Neural cell (in vitro differentiated cells): ENCODE data around the gene CNNM3. TPM values are rescaled to one million over a fixed set of nuclear protein-coding genes. Genes with fewer than 3 reads are reported as not detected.

Source experiments
- H2AFZ ChIP-seq: fragments of 200-600, 300-800 bp; sonication (generic), shearing (Covaris generic); 2 replicates; pipeline ENCODE4 v1.6.0; 2014; ENCODE audit warnings: low read depth, mild to moderate bottlenecking, antibody characterized with exemption, low read length, moderate library complexity
- H3F3A ChIP-seq: fragments of 200-600 bp; shearing (Covaris generic); 2 replicates; pipeline ENCODE4 v1.6.1; 2016; ENCODE audit warnings: mild to moderate bottlenecking, moderate library complexity, mixed read lengths, antibody characterized with exemption, low read length; ENCODE audit not compliant: insufficient read depth, poor library complexity, severe bottlenecking
- H3K27ac ChIP-seq: fragments of 200-600, 300-800 bp; sonication (generic), shearing (Covaris generic); 2 replicates; pipeline ENCODE4 v1.5.1; 2014; ENCODE audit warnings: mild to moderate bottlenecking, low read length, moderate library complexity
- H3K27me3 ChIP-seq: fragments of 300-800, 200-600 bp; sonication (generic), shearing (Covaris generic); 2 replicates; pipeline ENCODE4 v1.6.0; 2014; ENCODE audit warnings: mild to moderate bottlenecking, low read depth, low read length, moderate library complexity; ENCODE audit not compliant: insufficient read depth
- H3K36me3 ChIP-seq: fragments of 300-800, 200-600 bp; sonication (generic), shearing (Covaris generic); 2 replicates; pipeline ENCODE4 v1.5.1; 2014; ENCODE audit warnings: mild to moderate bottlenecking, antibody characterized with exemption, low read length, moderate library complexity; ENCODE audit not compliant: insufficient read depth
- H3K4me2 ChIP-seq: fragments of 300-800, 200-600 bp; sonication (generic), shearing (Covaris generic); 2 replicates; pipeline ENCODE4 v1.6.0; 2014; ENCODE audit warnings: mild to moderate bottlenecking, low read length
- H3K4me3 ChIP-seq: fragments of 300-800, 200-600 bp; sonication (generic), shearing (Covaris generic); 2 replicates; pipeline ENCODE4 v1.5.1; 2014; ENCODE audit warnings: mild to moderate bottlenecking, low read length, moderate library complexity
- H3K79me2 ChIP-seq: fragments of 200-600 bp; shearing (Covaris generic); replicated peaks from 2 replicates; pipeline ENCODE4 v1.6.0; 2014; ENCODE audit warnings: mild to moderate bottlenecking, low read length, moderate library complexity; ENCODE audit not compliant: insufficient read depth
- H3K9ac ChIP-seq: fragments of 300-800, 200-600 bp; sonication (generic), shearing (Covaris generic); 2 replicates; pipeline ENCODE4 v1.6.1; 2016; ENCODE audit warnings: mild to moderate bottlenecking, low read length, mixed read lengths
- H3K9me2 ChIP-seq: fragments of 200-600 bp; shearing (Covaris generic); 2 replicates; pipeline ENCODE4 v1.6.1; 2016; ENCODE audit warnings: mild to moderate bottlenecking, low read length, mixed read lengths; ENCODE audit not compliant: insufficient read depth
- H3K9me3 ChIP-seq: fragments of 200-600, 300-800 bp; sonication (generic), shearing (Covaris generic); 2 replicates; pipeline ENCODE4 v1.6.1; 2016; ENCODE audit warnings: mild to moderate bottlenecking, mixed run types, low read length, moderate library complexity, mixed read lengths
- H4K20me1 ChIP-seq: fragments of 200-600 bp; shearing (Covaris generic); 2 replicates; pipeline ENCODE4 v1.6.1; 2016; ENCODE audit warnings: mild to moderate bottlenecking, mixed run types; ENCODE audit not compliant: insufficient read depth
- CTCF ChIP-seq: fragments of 450-650 bp; IDR thresholded peaks from 2 replicates; pipeline ENCODE4 v1.5.1; 2014; ENCODE audit warnings: antibody characterized with exemption, mild to moderate bottlenecking, moderate library complexity; ENCODE audit not compliant: poor library complexity, severe bottlenecking
- EP300 ChIP-seq: fragments of 450-650 bp; conservative IDR thresholded peaks from 2 replicates; pipeline ENCODE4 v1.6.1; 2014; ENCODE audit warnings: antibody characterized with exemption, mild to moderate bottlenecking, moderate library complexity; ENCODE audit not compliant: poor library complexity, severe bottlenecking
- EZH2 ChIP-seq: fragments of 200-600, 300-800 bp; shearing (Covaris generic), sonication (generic); IDR thresholded peaks from 2 replicates; pipeline ENCODE4 v1.6.1; 2014; ENCODE audit warnings: antibody characterized with exemption, low read length, borderline replicate concordance, mild to moderate bottlenecking; ENCODE audit not compliant: insufficient read depth, poor library complexity, severe bottlenecking
- MXI1 ChIP-seq: fragments of 450-650 bp; conservative IDR thresholded peaks from 2 replicates; pipeline ENCODE4 v1.6.1; 2014; ENCODE audit warnings: antibody characterized with exemption, mild to moderate bottlenecking; ENCODE audit not compliant: poor library complexity, severe bottlenecking
- POLR2AphosphoS5 ChIP-seq: IDR thresholded peaks from 2 replicates; pipeline ENCODE4 v1.6.1; 2012
- RAD21 ChIP-seq: fragments of 450-650 bp; conservative IDR thresholded peaks from 2 replicates; pipeline ENCODE4 v1.6.1; 2014; ENCODE audit warnings: antibody characterized with exemption, mild to moderate bottlenecking, moderate library complexity
- REST ChIP-seq: IDR thresholded peaks from 2 replicates; pipeline ENCODE4 v1.6.1; 2012; ENCODE audit warnings: borderline replicate concordance
- SMC3 ChIP-seq: fragments of 450-650 bp; conservative IDR thresholded peaks from 2 replicates; pipeline ENCODE4 v1.6.1; 2014; ENCODE audit warnings: antibody characterized with exemption, mild to moderate bottlenecking, moderate library complexity; ENCODE audit not compliant: poor library complexity
- TAF1 ChIP-seq: IDR thresholded peaks from 2 replicates; pipeline ENCODE4 v1.6.1; 2012; ENCODE audit warnings: low read depth
- polyA plus RNA-seq: library from polyadenylated mRNA; depleted of rRNA; stranded (reverse); fragments of >200 nt; gene quantifications from 2 replicates; pipeline ENCODE4 v1.2.3, GENCODE V29; 2014

Gene CNNM3
- polyA plus RNA-seq, 1 donor from 2014 or later: 9.6 TPM

GRCh38 chr2:96789245-96789617 is 26.8 kb upstream of the CNNM3 start:
- H3K36me3 ChIP-seq: no peaks in the 10 kb centered on the region
- TF ChIP-seq CTCF: no peak
- no peak for TF ChIP-seq EZH2
- no peak for TF ChIP-seq POLR2AphosphoS5
- TF ChIP-seq SMC3: no peak
- TF ChIP-seq EP300: no peak
- TF ChIP-seq REST: no peak
- no peak for TF ChIP-seq MXI1
- TF ChIP-seq TAF1: no peak
- TF ChIP-seq RAD21: no peak
- H3K9me2 ChIP-seq: no peaks in the 10 kb centered on the region
- H3F3A ChIP-seq: no peaks in the 10 kb centered on the region
- H3K4me2 ChIP-seq: no peak overlapping the region
- no peak overlapping the region for H3K9ac ChIP-seq
- H4K20me1 ChIP-seq: no peaks in the 10 kb centered on the region
- H3K27me3 ChIP-seq: no peaks in the 10 kb centered on the region
- no peak overlapping the region for H3K4me3 ChIP-seq
- H3K27ac ChIP-seq: no peak overlapping the region
- no peaks in the 10 kb centered on the region for H3K9me3 ChIP-seq
- no peak overlapping the region for H2AFZ ChIP-seq
- H3K79me2 ChIP-seq: no peaks in the 10 kb centered on the region

- H3F3A ChIP-seq: no peaks in the 10 kb centered on the region
- no peak overlapping the region for H3K4me3 ChIP-seq
- H3K9me3 ChIP-seq: no peaks in the 10 kb centered on the region
These were observed 23.0 kb upstream of the CNNM3 start for GRCh38 chr2:96792772-96793749.

More at GRCh38 chr2:96792772-96793749, 23.0 kb upstream of the CNNM3 start:
- Histone ChIP-seq H3K79me2 (no peaks in the 10 kb centered on the region), H3K9me2 (no peaks in the 10 kb centered on the region), H3K9ac (no peak overlapping the region), H3K4me2 (no peak overlapping the region), H2AFZ (no peak overlapping the region), H3K27ac (no peak overlapping the region), H4K20me1 (no peaks in the 10 kb centered on the region), H3K36me3 (no peaks in the 10 kb centered on the region), H3K27me3 (no peaks in the 10 kb centered on the region)
- TF ChIP-seq CTCF (no peak), REST (no peak), RAD21 (no peak), POLR2AphosphoS5 (no peak), EZH2 (no peak), TAF1 (no peak), EP300 (no peak), SMC3 (no peak), MXI1 (no peak)
